Cardiac septum (tissue), 1 donor: ENCODE results near the gene TTF2. TPM values are rescaled to one million over a fixed set of nuclear protein-coding genes. Genes with fewer than 3 reads are reported as not detected.

Source experiments
- DNase-seq: peaks from one replicate; pipeline ENCODE4 v3.0.0-alpha.2; 2020; ENCODE audit warnings: low spot score
- intact Hi-C: fragments of 100-400 bp; cut with DNase I; formaldehyde crosslinking; loops from one replicate; pipeline ENCODE4 v1.14.0; 2022
- total RNA-seq: library from RNA; stranded (reverse); fragmentation: NEBNext Ultra II Directional; extraction: Animal tissue kit (Norgen Biotek cat#: 25700); gene quantifications from one replicate; pipeline ENCODE4 v1.2.1, GENCODE V29; 2021
- donor health status: DM: no; HTN: no; CAD: no.

TTF2 gene
- total RNA-seq, 1 donor from 2014 or later: 9.4 TPM

DNA sequence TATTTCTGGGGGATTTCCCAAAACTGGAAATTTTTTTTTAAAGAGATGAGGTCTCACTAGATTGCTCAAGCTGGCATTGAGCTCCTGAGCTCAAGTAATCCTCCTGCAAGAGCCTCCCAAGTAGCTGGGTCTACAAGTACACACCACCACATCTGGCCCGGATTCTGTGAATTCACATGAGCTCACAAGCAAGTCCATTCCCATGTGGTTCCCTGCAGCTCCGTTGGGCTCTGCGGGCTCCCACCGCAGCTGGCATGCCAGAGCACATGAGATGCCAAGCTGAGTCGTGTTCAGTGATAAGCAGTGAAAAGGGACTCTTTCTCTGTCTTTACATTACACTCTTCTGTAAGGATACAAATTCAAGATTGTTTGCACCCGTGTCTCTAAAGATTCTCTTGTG lies 21.9 kb upstream of the TTF2 start:
- intact Hi-C loops: no loop called here
- no peak for DNase-seq

GRCh38 chr1:117044217-117044616 lies 15.9 kb upstream of the TTF2 start:
- intact Hi-C loops: no loop called here
- DNase-seq: no peak

GRCh38 chr1:117045644-117046043 lies 14.5 kb upstream of the TTF2 start:
- DNase-seq: no peak
- intact Hi-C loops: no loop called here

- no peak for DNase-seq
- intact Hi-C loops: no loop called here
These were observed 13.3 kb upstream of the TTF2 start for GRCh38 chr1:117046781-117047180.

GRCh38 chr1:117047271-117047670 lies 12.9 kb upstream of the TTF2 start:
- intact Hi-C loops: no loop called here
- DNase-seq: no peak

DNA sequence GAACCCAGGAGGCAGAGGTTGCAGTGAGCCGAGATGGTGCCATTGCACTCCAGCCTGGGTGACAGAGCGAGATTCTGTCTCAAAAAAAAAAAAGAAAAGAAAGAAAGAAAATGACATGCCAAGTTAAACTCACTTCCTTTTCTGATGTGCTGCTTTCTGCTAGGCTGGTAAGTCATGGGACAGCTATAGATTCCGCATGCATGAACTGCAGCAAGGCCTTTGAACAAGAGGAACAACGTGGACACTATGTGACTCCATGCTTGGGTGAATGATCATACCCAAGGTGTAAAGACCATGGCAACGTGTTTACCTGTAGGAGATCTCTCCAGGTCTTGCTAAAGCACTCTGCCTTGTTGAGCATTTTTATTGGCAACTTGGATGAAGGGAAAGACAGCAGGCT lies 10.3 kb upstream of the TTF2 start:
- intact Hi-C loops: loop anchor here (5.0 kb wide), 1 partner anchor 58 kb away; no protein-coding TSS in a partner anchor
- no peak for DNase-seq

DNA sequence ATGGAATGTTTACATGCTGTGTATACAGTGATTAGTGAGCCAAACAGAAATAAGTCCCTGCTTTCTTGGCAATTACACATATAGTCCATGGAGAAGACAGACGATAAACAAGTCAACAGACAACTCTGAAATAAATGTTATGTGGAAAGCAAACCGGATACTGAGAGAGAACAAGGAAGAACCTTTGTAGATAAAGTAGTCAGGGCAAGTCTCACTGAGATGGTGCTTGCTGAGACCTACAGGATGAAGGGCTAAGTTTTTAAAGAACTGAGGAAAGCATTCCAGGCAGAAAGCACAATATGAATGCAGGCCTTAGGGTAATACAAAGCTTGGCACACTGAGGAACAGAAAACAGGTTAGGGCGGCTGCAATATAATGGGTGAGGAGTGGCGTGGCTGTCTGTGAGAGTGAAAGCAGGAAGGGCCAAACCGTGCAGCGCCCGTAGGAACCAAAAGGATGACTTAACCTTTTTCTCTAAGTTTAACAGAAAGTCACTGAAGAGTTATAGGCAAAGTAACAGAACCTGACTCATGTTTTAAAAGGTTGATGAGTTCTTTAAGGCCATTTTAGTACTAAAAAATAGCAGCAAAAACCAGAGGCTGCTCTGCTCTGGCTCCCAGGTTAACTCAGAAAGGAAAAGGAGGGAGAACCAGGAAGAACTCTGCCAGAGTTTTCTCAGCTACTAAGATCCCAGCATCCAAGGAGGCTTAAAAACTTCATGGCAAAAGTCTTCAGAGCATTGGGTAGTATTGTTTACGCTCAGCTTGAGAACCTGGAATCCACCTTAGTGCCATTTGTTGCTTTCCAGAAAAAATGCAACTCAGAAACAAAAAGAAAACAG lies 8.7 kb upstream of the TTF2 start:
- intact Hi-C loops: loop anchor here (5.0 kb wide), 1 partner anchor 59 kb away; no protein-coding TSS in a partner anchor
- DNase-seq: no peak

- DNase-seq: no peak
- intact Hi-C loops: loop anchor here (1.0 to 5.0 kb wide), 2 partner anchors 62 to 317 kb away; no protein-coding TSS in a partner anchor
These were observed 6.1 kb upstream of the TTF2 start for GRCh38 chr1:117054068-117054467.

GRCh38 chr1:117058810-117059209 lies 1.3 kb upstream of the TTF2 start:
- intact Hi-C loops: loop anchor here (5.0 kb wide), 1 partner anchor 482 kb away; no protein-coding TSS in a partner anchor
- no peak for DNase-seq

DNA sequence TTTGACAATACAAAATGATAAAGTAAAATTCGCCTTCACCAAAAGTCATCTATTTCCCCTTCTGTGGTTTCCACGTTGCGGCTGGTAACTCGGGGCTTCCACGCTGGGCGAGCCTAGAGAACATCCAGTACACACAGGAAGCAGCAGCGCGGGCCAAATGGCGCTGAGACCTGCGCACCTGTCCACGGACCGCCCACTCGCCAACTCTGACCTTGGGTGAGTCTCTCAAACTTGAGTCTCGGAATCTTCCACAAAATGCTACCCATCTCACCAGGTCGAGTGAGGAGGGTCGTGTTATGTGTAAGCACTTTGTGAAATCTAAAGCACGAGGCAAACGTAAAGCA lies 820 bp upstream of the TTF2 start:
- DNase-seq: no peak
- intact Hi-C loops: loop anchor here (5.0 kb wide), 1 partner anchor 482 kb away; no protein-coding TSS in a partner anchor

DNA sequence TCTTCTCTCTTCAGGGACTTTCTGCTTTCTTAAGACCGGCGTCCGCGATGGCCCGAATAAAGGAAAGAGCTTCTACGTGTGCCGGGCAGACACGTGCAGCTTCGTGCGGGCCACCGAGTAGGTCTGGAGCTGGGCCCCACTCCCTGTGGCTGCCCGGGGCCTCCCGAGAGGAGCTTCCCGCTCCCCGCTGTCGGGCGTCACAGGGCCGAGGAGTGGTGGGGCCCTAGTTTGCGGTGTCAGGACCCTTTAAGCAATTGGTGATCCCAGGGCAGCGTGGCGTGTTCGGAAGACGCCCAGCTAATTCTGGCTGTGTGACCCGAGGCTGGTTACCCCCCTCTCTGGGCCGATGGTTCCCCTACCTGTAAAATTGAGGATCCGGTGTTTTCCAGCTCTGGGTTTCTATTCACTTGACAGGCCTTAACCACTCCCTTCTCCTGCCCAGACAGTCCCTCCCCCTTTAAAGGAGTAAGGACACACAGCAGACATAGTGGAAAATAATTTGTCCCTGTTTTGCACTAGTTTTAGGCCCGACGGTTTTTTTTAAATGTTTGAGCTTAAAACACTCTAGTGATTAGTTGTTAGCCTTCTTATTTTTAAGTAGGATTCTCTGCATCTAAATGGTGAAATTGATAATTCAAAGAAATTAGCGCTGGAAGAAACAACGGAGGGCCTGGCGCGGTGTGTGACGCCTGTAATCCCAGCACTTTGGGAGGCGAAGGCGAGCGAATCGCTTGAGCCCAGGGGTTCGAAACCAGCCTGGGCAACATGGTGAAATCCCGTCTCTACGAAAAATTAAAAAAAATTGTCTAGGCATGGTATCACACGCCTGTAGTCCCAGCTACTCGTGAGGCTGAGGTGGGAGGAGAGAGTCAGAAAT lies 553 bp downstream of the TTF2 start:
- no peak for DNase-seq
- intact Hi-C loops: loop anchor here (10.0 kb wide), 1 partner anchor 694 kb away; no protein-coding TSS in a partner anchor

- no peak for DNase-seq
- intact Hi-C loops: loop anchor here (10.0 kb wide), 1 partner anchor 693 kb away; no protein-coding TSS in a partner anchor
These were observed 1.9 kb downstream of the TTF2 start for GRCh38 chr1:117061986-117062415.

- no peak for DNase-seq
- intact Hi-C loops: loop anchor here (10.0 kb wide), 1 partner anchor 688 kb away; no protein-coding TSS in a partner anchor
These were observed 6.2 kb downstream of the TTF2 start for GRCh38 chr1:117066367-117066766.

DNA sequence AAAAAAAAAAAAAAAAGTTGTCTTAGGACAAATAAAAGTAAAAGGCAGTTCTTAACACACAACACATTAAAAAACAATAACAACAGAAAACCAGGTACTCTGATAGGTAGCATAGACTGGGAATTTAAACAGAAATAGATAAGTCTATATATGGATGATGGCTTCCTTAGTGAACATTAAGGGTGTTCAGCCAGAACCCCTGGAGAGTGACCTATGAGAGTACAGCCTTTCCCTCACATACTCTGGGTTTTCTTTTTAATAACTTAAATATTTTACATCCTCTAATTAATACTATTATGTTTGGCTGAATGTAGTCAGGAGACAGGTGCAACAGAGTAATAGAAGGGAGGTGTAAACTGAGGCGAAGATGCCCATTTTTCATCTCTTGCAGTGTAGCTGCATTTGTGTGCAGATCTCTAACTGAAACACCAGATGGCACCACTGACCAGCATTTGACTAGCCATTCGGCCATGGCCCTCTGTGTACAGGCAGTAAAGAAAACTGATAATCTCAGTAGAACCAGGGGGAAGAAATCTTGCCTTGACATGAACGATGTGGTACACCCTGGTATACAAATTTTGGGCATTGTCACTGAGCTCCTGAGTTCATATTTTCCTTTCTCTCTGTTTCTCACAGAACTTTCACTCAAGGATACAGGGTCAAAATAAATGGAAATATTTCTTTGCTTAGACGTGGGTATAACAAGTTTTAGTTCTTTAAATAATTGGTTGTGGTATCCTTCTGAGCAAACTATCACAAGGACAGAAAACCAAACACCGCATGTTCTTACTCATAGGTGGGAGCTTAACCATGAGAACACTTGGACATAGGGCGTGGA lies 7.6 kb downstream of the TTF2 start:
- DNase-seq: no peak
- intact Hi-C loops: loop anchor here (1.0 to 10.0 kb wide), 3 partner anchors 51 to 687 kb away; no protein-coding TSS in a partner anchor

GRCh38 chr1:117068580-117068979 lies 8.5 kb downstream of the TTF2 start:
- intact Hi-C loops: loop anchor here (1.0 to 10.0 kb wide), 3 partner anchors 50 to 686 kb away; no protein-coding TSS in a partner anchor

DNA sequence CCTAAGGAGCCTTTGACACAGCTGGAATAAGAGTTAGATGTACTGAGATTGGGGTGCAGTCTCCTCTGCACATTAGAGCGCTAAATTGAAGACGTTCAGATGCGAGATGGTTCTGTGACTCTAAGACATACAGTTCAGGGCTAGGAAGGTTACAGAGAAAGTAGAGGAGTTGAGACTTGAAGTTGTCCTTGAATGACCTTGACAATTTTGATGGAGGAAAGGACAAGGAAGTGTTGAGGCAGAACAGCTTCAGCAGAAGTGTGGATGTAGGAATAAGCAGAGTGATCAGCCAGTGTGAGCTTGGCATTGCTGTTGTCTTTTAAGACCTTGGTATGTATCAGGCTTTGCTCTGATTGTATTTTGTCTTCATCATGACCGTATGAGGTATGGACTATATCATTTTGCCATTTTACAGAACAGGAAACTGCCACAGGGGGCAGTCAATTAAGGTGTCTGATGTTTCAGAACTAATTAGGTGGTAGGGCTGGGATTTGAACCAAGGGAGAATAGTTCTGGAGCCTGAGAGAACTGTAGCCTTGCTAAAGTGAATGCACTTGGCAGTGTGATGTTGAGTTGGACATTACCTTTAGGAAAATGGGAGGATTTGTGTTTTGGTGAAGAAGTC lies 9.2 kb downstream of the TTF2 start:
- DNase-seq: no peak
- intact Hi-C loops: loop anchor here (2.0 to 10.0 kb wide), 2 partner anchors 49 to 685 kb away; no protein-coding TSS in a partner anchor

More at GRCh38 chr1:117068580-117068979, 8.5 kb downstream of the TTF2 start:
- no peak for DNase-seq

GRCh38 chr1:117070124-117070523 lies 10.0 kb downstream of the TTF2 start:
- no peak for DNase-seq
- intact Hi-C loops: no loop called here

DNA sequence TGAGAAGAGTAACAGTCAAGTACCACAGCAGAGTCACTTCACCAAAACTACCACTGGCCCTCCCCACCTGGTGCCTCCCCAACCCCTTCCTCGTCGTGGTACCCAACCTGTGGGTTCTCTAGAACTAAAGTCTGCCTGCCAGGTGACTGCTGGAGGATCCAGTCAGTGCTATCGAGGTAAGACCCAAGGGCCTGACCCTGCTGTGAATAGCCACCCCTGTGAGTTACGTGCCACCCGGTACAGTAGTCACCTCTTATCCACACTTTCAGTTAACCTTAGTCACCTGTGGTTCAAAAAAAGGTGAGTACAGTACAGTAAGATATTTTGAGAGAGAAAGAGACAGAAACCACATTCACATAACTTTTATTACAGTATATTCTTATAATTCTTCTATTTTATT lies 16.5 kb downstream of the TTF2 start:
- intact Hi-C loops: no loop called here
- DNase-seq: no peak

DNA sequence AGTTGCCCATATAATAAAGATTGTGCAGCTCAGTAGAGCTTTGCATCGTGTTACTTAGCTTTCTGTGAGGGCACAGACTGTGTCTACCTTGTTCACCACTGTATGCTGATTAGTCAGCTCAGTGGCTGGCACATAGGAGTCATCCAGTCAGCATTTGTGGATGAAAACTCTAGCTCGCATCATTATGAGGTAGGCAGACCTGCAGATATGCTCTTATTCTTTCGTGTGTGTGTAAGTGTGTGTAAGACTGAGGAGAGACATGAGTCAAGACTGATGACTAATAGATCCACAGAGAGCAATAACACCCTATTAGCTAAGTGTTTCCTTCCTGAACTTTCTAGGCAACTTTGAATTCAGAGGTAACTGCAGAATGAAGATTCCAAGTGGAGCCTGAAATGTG lies 17.1 kb downstream of the TTF2 start:
- intact Hi-C loops: no loop called here
- DNase-seq: no peak
